ENCODE data around the gene QARS1. TPM values are rescaled to one million over a fixed set of nuclear protein-coding genes. Genes with fewer than 3 reads are reported as not detected.

Gene QARS1
- polyA plus RNA-seq, 1 donor = 268 TPM

- DNase-seq (ENCODE audit: low read depth) = peak; percentile 84
These were observed 16.0 kb upstream of the QARS1 start, which contains the start of gene USP19 for GRCh38 chr3:49120438-49121131. USP19 (minus strand) TSS chr3:49120823; CDS start chr3:49119145, 1,678 bp downstream.

- DNase-seq (ENCODE audit: low read depth) = no peak
These were observed 15.5 kb upstream of the QARS1 start for GRCh38 chr3:49120096-49120437.

GRCh38 chr3:49119439-49119838, 14.9 kb upstream of the QARS1 start:
- no peak for DNase-seq (ENCODE audit: low read depth)

GRCh38 chr3:49119036-49119435, 14.5 kb upstream of the QARS1 start:
- no peak for DNase-seq (ENCODE audit: low read depth)

DNA sequence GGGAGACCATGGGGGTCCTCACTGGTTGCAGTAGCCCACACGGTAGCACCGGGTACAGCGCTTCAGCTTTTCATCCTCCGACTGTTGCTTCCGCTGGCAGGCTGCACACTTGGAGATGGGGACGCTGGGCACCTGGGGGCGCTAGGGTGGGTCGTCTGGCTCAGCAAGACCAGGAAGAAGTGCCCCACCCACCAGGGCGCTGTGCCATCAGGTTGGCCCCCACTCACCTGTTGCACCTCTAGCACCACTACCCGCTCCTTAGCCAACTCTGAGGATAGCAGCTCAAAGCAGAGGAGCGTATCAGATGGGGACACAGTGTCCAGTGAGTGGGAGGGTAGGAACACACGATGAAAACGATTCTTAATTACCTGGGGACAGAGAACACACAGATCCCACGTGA, 7.7 kb upstream of the QARS1 start:
- DNase-seq (ENCODE audit: low read depth) = no peak

- no peak for DNase-seq (ENCODE audit: low read depth)
These were observed 6.8 kb upstream of the QARS1 start for GRCh38 chr3:49111347-49111746.

GRCh38 chr3:49110780-49111179, 6.2 kb upstream of the QARS1 start:
- no peak for DNase-seq (ENCODE audit: low read depth)

- DNase-seq (ENCODE audit: low read depth) = no peak
These were observed 3.8 kb upstream of the QARS1 start for GRCh38 chr3:49108346-49108745.

- DNase-seq (ENCODE audit: low read depth) = no peak
These were observed 518 bp downstream of the QARS1 start for GRCh38 chr3:49104052-49104426.

DNA sequence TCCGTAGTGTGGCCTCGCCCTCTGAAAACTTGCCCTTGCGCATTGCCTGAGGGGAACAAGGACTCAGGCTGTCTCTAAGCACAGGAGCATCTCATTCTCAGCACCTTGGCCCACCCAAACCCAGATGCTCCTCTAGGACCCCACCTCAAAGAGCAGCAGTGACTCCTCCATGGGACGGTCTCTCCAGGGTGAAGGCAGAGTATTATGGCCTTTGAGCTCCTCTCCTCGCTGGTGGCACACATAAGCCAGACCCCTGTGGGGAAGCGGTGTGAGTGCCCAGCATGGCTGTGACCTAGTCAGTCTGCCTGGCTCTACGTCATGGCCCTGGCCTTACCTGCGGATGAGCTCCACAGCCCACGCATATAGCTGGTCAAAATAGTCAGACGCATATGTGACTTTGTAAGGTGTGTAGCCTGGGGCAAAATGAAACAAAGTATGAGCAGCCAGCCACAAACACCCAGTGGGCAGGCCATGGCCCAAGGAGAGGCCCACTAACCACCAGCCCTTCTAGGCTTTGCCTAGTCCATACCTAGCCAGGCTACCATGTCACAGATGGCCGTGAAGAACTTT, 4.4 kb downstream of the QARS1 start:
- no peak for DNase-seq (ENCODE audit: low read depth)

DNA sequence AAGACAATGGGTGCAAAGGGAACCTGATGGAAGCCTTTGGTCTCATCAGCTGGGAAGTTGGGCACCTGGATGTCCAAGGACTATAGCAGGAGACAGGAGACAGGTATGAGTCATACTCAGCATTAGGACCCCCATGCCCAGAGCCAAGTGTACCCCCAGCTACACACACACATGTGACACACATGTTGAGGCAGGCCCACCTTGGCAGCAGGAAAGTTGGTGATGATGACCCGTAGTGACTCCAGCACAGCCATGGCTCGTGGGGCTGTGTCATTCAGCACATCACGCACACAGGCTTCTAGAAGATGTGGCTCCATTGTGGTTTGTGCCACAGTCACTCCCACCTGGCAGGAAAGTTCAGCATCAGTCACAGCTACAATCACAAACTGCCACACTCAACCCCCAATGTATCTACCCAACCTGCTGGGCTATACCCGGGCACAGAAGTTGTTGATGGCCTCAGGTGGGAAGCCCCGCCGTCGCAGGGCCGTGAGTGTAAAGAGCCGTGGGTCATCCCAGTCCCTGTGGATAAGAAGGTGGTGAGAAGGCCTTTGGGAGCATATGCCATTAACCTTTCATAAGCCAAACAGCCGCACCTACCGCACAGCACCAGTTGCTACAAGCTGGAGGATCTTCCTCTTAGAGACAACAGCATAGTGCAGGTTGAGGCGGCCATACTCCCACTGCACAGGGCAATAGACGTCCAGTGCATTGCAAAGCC, 5.5 kb downstream of the QARS1 start:
- no peak for DNase-seq (ENCODE audit: low read depth)

DNA sequence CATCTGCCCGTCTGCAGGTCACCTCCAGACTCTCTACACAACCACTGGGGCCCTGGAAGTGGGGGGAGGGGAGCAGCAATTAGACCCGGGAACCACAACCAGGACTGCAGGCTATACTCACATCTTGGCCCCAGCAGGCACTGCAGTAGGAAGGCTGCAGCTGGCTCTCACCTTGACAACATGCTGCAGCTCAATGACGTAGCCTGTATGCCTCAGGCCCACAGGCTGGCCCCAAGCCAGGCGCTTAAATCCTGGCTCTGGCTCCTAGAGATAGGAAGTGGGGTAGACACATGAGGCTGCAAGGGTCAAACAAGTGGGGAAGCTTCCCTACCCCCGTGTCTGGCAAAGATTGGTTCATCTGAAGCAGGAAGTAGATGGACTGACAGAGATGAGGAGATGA, 6.1 kb downstream of the QARS1 start:
- no peak for DNase-seq (ENCODE audit: low read depth)

DNA sequence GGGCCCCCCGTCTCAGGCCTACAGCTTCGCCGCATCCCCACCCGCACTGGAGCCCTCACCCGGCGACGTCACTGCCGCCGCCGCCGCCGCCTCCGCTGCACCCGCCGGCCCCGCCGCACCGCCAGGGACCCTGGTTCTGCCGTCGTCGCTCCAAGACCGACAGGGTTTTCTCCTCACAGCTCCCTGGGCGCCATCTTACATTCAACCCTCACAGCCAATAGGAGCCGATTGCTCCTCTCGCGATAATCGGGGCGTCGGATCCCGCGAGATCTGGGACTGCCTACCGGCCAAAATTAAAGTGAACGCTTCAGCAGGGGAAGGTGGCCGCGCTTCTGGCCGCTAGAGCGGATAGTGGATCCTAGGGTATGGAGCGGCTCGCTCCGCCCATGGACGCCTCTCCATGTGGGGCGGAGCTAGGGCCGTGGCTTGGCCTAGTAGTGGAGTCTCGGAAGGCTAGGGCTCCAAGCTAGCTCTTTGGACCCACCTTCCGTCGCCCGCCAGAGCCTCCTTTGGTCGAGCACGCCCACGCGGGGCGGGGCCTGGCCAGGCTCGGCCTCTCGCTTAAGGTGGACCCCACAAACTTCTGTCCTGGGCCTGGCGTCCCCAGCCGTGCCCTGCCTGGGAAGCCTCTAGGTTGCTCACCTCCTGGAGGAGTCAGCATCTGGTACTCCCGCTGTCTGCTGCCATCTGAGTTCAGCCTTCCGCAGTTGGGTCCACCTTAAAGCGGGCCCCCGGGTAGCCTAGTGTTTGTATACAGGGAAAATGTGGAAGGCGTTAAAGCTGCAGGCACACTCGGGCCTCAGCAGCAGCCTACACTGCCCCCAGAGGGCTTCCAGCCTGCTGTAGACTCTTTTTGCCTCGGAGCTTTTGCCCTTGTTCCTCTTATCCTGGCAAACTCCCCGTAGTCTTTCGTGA, 10.4 kb downstream of the QARS1 start, which contains the start of gene QRICH1:
Gene QRICH1, minus strand, starts transcription at position 219 of the 915 bp plus-strand sequence. CDS start 17,054 bp downstream, outside the sequence.
- peak; percentile 96 for DNase-seq (ENCODE audit: low read depth)

DNA sequence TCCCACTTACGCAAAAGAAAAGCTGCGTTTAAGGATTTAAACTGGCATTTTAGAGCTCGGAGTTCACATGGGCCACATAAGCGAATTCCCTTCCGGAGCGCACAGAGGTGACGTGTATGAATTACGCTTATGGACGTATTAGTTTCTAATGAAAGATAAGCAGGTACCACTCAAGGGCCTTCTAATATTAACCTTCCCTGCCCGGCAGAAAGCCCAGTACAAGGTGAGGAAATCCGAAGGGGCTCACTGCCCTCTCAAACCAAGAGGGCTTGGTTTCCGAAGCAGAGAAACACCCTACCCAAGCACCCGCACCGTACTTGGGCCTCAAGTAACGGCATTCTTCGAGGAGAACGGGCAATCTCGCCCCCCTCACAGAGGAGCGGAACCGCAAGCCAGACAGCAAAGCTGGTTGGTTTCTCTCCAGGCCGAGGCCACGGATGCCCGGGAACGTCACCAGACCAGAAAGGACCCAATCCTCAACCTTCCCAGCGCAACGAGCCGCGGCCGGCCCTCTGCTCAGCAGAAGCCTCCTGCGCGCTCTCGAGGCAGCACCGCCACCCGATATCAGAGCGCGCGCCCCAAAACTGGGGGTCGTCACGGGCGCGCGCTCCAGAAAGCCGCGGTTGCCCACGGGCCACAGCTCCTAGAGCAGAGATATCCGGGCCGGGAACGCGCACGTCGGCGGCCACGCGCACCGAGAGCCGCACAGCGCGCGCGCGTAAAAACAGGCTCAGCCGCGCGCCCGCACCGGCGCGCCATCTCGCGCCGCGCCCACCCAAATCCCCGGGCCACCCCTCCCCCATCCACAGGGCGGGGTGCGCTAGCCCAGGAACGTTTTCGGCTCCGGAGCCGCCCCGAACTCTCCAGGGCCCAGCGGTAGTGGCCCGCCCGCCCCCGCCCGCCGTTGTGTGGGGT, 11.4 kb downstream of the QARS1 start:
- peak; percentile 19 for DNase-seq (ENCODE audit: low read depth)

DNA sequence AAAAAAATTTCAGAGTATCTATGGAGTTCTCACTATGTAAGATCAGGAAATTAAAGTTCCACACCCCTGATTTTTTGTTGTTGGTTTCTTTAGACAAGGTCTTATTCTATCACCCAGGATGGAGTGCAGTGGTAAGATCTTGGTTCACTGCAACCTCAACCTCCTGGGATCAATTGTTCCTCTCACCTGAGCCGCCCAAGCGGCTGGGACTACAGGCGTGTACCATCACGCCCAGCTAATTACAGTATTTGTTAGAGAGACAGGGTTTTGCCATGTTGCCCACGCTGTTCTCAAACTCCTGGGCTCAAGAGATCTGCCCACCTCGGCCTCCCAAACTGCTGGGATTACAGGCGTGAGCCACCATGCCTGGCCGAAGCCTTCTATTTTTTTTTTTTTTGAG, 23.1 kb downstream of the QARS1 start:
- DNase-seq (ENCODE audit: low read depth) = no peak

DNA sequence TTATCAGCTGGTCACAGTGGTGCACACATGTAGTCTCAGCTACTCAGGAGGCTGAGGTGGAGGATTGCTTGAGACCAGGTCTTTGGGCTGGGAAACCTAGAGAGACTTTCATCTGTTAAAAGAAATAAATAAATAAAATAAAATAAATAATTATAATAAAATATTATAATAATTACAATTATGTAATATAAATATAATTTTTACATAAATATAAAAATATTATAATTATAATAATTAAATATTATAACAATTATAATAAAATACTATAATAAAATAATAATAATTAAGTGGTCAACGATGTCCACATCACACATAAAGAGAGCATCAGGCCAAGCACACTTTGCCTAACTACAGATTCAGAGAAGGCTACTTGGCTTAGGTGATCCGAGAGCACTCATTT, 25.3 kb downstream of the QARS1 start:
- no peak for DNase-seq (ENCODE audit: low read depth)

- DNase-seq (ENCODE audit: low read depth) = no peak
These were observed 27.9 kb downstream of the QARS1 start for GRCh38 chr3:49076646-49077045.

- no peak for DNase-seq (ENCODE audit: low read depth)
These were observed 28.4 kb downstream of the QARS1 start for GRCh38 chr3:49076116-49076515.

GRCh38 chr3:49058011-49058410, 46.5 kb downstream of the QARS1 start:
- DNase-seq (ENCODE audit: low read depth) = no peak

- no peak for DNase-seq (ENCODE audit: low read depth)
These were observed 47.3 kb downstream of the QARS1 start for GRCh38 chr3:49057268-49057667.

- DNase-seq (ENCODE audit: low read depth) = no peak
These were observed 50.2 kb downstream of the QARS1 start for GRCh38 chr3:49054344-49054862.
